ENCODE data around the gene SLIT3. TPM values are rescaled to one million over a fixed set of nuclear protein-coding genes. Genes with fewer than 3 reads are reported as not detected.

SLIT3 gene
- total RNA-seq, 1 donor from 2014 or later = 3.2 TPM

DNA sequence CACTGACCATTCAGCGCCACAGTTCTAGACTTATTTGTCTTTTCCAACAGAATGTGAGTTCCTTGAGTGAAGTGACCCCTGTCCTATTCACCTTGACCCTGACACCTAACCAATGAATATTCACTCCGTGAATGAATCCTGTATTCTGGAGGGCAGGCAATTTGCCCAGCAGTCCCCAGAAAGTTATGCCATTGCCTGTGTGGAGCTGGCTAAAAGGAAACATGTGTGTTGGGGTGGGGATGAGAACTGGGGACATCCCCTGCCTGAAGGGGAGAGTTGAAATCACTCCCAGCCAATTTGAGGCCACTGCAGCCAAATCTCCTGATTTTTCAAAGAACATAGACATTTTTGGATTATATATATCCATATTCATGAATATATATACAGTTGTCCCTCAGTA is 199.0 kb downstream of the SLIT3 start:
- Mint-ChIP-seq H3K36me3 (ENCODE audit: low read depth, unreplicated experiment) (no peaks in the 10 kb centered on the region), H3K27ac (ENCODE audit: unreplicated experiment) (no peak overlapping the region), H3K4me3 (ENCODE audit: unreplicated experiment) (no peak overlapping the region), H3K9me3 (ENCODE audit: unreplicated experiment) (no peaks in the 10 kb centered on the region), H3K27me3 (ENCODE audit: unreplicated experiment) (peaks cover 3% of the 10 kb centered on the region), H3K4me1 (ENCODE audit: unreplicated experiment) (peaks cover 7% of the 10 kb centered on the region)
- DNase-seq (ENCODE audit: low spot score) = no peak
- TF ChIP-seq, protein P1, sequence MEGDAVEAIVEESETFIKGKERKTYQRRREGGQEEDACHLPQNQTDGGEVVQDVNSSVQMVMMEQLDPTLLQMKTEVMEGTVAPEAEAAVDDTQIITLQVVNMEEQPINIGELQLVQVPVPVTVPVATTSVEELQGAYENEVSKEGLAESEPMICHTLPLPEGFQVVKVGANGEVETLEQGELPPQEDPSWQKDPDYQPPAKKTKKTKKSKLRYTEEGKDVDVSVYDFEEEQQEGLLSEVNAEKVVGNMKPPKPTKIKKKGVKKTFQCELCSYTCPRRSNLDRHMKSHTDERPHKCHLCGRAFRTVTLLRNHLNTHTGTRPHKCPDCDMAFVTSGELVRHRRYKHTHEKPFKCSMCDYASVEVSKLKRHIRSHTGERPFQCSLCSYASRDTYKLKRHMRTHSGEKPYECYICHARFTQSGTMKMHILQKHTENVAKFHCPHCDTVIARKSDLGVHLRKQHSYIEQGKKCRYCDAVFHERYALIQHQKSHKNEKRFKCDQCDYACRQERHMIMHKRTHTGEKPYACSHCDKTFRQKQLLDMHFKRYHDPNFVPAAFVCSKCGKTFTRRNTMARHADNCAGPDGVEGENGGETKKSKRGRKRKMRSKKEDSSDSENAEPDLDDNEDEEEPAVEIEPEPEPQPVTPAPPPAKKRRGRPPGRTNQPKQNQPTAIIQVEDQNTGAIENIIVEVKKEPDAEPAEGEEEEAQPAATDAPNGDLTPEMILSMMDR (IDR thresholded peaks at IDR 0.05; ENCODE audit: unreplicated experiment) = no peak

DNA sequence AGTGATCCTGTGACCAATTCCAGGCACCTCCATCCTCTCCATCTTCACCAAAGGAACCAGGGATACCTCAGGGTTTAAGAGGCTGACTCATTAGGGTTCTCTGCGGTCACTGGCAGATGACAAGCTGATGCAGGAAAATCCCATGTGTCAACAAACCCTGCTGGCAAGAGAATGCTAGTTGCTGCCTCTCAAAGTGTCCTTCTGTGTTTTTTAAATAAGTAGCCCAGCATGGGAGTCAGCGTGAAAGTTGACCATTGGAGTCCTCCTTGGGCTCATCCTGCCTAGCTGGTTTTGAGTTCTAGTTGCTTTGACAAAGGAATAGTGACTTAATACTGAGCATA is 200.2 kb downstream of the SLIT3 start:
- Mint-ChIP-seq H3K4me1 (ENCODE audit: unreplicated experiment) (peaks cover 8% of the 10 kb centered on the region), H3K36me3 (ENCODE audit: low read depth, unreplicated experiment) (no peaks in the 10 kb centered on the region), H3K9me3 (ENCODE audit: unreplicated experiment) (no peaks in the 10 kb centered on the region), H3K27ac (ENCODE audit: unreplicated experiment) (no peak overlapping the region), H3K4me3 (ENCODE audit: unreplicated experiment) (no peak overlapping the region), H3K27me3 (ENCODE audit: unreplicated experiment) (peaks cover 3% of the 10 kb centered on the region)
- TF ChIP-seq, protein P1 (IDR thresholded peaks at IDR 0.05; ENCODE audit: unreplicated experiment) = no peak
- no peak for DNase-seq (ENCODE audit: low spot score)

DNA sequence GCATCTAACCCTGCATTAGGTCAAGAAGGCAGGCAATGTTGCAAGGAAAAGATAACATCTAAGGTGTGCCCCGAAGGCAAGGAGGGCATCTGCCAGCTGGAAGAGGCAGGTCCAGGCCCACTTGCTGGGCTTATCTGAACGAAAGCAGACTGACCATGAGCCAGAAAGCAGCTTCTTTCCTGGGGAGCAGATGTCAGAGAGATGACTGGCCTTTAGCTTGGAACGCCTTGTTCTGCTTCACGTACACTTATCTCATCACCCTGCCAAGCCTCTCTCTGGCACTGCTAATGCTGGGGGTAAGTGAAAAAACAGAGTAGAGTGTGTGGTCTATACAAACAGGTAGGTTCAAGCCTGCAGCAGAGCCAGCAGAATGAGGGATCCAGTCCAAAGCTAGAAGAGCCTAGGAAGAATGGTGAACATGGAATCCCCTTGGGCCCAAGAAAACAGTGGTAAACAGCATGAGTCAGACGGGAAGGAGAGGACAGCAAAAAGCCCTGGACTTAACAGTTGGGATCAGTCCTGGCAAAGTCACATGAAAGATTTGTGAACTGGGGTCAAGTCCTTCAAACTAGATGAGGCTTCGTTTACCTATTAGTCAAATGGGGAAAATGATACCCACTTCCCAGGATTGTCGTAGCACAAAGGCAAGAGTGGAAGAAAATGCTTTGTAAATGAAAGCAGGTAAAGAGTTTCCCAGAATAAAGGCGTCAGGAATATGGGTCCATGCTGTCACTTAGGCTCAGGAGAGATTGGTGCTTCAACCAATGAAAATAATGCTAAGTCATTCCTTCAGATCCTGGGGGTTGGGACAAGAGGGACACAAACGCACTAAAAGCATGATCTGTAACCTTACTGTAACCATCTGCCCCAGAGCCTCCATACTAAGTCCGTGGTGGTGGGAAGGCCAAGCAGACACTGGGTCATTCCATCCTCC is 200.9 kb downstream of the SLIT3 start:
- no peak for DNase-seq (ENCODE audit: low spot score)
- H3K27ac Mint-ChIP-seq (ENCODE audit: unreplicated experiment) = no peak overlapping the region
- H3K4me1 Mint-ChIP-seq (ENCODE audit: unreplicated experiment) = peaks cover 8% of the 10 kb centered on the region
- no peaks in the 10 kb centered on the region for H3K36me3 Mint-ChIP-seq (ENCODE audit: low read depth, unreplicated experiment)
- peaks cover 2% of the 10 kb centered on the region for H3K27me3 Mint-ChIP-seq (ENCODE audit: unreplicated experiment)
- TF ChIP-seq, protein P1 (IDR thresholded peaks at IDR 0.05; ENCODE audit: unreplicated experiment) = no peak
- no peaks in the 10 kb centered on the region for H3K9me3 Mint-ChIP-seq (ENCODE audit: unreplicated experiment)
- no peak overlapping the region for H3K4me3 Mint-ChIP-seq (ENCODE audit: unreplicated experiment)

DNA sequence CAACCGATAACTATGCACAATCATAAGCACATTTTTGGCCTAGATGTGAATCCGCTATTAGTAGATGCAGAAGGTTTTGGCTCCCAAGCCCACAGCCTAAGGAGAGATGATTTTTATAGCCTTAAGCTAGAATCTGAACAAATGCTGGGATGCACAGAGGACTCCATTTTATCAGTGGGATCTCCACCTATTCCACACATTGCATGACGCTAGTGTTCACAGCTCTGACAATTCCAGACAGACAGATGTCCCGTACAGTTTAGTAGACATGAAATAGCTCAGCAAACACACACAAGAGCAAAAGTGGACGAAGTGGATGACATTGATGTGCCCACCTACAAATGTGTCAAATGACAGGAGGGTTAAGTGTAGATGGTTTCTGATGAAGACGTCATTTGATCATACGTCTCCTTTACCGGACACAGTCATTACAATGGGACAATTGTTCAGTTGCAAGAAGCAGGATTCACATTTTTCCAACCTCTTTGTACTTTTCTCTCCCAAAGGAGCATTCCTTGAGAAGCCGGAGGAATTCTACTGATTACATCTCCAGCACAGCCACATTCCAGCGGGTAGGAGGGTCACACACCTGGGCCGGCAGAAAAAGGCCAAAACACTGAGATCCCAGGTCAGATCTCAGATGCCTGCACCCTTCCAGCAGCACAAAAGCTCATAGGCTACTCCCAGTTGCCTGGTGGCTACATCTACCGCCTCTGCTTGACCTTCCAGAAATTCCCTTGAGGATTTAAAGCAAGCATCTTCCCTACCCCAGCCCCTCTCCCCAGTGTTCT is 202.4 kb downstream of the SLIT3 start:
- H3K36me3 Mint-ChIP-seq (ENCODE audit: low read depth, unreplicated experiment) = no peaks in the 10 kb centered on the region
- DNase-seq (ENCODE audit: low spot score) = no peak
- no peaks in the 10 kb centered on the region for H3K9me3 Mint-ChIP-seq (ENCODE audit: unreplicated experiment)
- H3K4me3 Mint-ChIP-seq (ENCODE audit: unreplicated experiment) = no peak overlapping the region
- H3K4me1 Mint-ChIP-seq (ENCODE audit: unreplicated experiment) = peaks cover 8% of the 10 kb centered on the region
- no peaks in the 10 kb centered on the region for H3K27me3 Mint-ChIP-seq (ENCODE audit: unreplicated experiment)
- H3K27ac Mint-ChIP-seq (ENCODE audit: unreplicated experiment) = no peak overlapping the region
- TF ChIP-seq, protein P1 (IDR thresholded peaks at IDR 0.05; ENCODE audit: unreplicated experiment) = no peak
